GM18951 (cell line): ENCODE measurements around the gene ZBTB12.

Experiments used
- POLR2A ChIP-seq: IDR thresholded peaks from 4 replicates; pipeline ENCODE4 v1.6.1; 2011; ENCODE audit warnings: mild to moderate bottlenecking; ENCODE audit not compliant: insufficient read length, insufficient read depth; ENCODE audit errors: extremely low read depth
- in situ Hi-C: fragments of 300-500 bp; cut with MboI; formaldehyde crosslinking; loops from one replicate; pipeline ENCODE4 v1.12.0; 2022; ENCODE audit warnings: low sequenced_read_pairs, mixed read lengths, inconsistent platforms; ENCODE audit not compliant: unreplicated experiment

Gene ZBTB12, protein sequence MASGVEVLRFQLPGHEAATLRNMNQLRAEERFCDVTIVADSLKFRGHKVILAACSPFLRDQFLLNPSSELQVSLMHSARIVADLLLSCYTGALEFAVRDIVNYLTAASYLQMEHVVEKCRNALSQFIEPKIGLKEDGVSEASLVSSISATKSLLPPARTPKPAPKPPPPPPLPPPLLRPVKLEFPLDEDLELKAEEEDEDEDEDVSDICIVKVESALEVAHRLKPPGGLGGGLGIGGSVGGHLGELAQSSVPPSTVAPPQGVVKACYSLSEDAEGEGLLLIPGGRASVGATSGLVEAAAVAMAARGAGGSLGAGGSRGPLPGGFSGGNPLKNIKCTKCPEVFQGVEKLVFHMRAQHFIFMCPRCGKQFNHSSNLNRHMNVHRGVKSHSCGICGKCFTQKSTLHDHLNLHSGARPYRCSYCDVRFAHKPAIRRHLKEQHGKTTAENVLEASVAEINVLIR

DNA sequence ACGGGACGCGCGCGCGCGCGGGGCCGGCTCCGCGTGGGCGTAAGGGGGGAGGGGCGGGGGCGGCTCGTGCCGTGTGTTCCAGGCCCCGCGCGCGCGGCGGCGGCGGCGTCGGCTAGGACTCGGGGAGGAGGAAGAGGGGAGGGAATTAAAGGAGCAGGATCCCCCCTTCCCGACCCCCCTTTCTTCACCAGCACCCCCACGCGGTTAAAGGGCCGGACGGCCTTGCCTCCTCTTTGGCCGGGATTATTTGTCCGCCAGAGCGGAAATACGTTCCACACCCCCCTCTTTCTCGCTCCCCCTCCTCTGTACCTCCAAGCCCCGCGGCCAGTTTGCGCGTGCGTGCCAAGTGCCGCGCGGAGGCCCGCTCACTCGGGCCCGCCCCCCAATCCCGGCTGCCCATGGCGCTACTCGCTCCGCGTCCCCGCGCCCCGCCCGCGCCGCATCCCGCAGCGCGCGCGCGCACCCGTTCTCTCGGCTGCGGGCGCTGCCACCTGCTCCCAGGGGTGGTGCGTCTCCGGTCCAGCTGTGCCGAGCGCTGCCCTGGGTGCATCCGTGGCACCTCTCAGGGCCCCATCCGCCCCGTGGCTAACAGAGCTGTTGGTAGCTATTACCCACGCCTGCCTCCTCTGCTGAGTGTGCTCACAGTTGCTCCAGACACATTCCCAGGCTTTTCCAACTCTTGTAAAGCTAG is at the start of gene ZBTB12:
ZBTB12 (minus strand) TSS at position 134 of the 691 bp plus-strand sequence. CDS start 781 bp downstream, outside the sequence.
- in situ Hi-C loops: no loop called here
- TF ChIP-seq POLR2A: peak; percentile 59

DNA sequence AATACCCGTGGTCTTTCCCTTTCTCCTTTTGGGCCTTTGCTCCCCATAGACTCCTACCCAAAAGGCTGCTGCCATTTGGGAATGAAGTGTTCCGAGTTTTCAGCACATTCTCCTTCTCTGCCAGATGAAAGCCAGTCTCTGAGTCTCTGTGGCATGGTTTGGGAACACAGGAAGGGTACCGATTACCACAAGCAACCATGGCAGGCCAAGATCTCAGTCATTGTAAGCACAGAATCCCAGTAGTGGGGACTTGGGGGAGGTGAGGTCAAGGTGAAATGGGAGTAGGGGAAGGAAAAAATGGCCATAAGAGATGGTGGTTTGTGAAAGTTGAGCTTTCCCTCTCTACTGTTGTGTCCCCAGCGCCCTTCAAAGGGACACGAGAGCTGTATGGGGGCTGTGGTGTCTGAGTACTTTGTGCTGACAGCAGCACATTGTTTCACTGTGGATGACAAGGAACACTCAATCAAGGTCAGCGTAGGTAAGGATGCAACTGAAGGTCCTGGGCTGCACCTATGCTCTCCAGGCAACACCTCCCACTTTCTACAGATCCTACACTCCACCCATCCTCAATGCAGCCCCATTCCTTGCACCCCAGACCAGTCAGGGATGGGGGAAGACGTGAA is 48.2 kb upstream of the ZBTB12 start:
- in situ Hi-C loops: no loop called here
- TF ChIP-seq POLR2A: no peak

DNA sequence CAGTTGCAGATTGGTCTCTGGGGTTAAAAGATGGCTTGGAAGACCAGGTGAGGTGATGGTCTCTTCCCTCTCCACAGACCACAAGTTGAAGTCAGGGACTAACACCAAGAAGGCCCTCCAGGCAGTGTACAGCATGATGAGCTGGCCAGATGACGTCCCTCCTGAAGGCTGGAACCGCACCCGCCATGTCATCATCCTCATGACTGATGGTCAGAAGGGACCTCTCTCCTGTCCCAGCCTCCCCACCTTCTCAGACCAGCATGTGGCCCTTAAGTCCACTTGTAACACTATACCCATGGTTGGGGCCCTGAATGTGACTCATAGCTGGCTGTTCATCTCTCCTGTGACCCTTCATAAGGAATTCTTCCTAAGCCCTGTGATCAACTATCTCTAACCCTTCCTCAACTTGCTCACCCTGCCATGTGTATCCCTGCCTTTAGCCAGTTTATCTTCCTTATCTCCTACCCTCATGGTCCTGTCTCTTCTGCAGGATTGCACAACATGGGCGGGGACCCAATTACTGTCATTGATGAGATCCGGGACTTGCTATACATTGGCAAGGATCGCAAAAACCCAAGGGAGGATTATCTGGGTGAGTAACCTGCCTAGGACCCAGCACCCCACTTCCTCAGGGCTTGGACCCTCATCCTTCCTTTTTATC is 47.0 kb upstream of the ZBTB12 start:
- TF ChIP-seq POLR2A: no peak
- in situ Hi-C loops: no loop called here

DNA sequence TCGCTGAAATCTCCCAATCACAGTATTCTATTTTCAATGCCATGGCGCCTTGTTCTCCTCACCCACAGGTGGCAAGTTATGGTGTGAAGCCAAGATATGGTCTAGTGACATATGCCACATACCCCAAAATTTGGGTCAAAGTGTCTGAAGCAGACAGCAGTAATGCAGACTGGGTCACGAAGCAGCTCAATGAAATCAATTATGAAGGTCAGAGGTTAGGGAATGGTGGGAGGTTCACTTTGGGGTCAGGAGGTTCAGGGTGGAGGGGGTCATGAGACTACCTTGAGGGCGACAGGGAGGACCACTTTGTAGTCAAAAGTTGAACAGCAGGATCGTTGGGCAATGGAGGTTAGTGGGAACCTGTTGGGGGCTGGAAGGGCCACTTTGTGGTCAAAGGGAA is 46.4 kb upstream of the ZBTB12 start:
- in situ Hi-C loops: no loop called here

DNA sequence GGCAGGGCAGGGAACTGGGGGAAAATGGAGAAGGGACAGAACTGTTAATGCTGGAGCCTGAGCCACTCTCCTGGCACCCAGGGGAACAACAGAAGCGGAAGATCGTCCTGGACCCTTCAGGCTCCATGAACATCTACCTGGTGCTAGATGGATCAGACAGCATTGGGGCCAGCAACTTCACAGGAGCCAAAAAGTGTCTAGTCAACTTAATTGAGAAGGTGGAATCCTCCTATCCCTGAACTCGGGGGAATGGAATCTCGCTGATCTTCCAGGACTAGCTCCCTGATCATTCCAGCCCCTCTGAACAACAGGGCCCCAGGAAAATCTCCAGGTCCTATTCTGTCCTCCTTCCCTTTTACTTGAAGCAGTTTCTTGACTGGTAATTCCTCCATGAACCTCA is 46.0 kb upstream of the ZBTB12 start:
- no peak for TF ChIP-seq POLR2A
- in situ Hi-C loops: no loop called here

More for the DNA sequence above, 46.4 kb upstream of the ZBTB12 start:
- no peak for TF ChIP-seq POLR2A

DNA sequence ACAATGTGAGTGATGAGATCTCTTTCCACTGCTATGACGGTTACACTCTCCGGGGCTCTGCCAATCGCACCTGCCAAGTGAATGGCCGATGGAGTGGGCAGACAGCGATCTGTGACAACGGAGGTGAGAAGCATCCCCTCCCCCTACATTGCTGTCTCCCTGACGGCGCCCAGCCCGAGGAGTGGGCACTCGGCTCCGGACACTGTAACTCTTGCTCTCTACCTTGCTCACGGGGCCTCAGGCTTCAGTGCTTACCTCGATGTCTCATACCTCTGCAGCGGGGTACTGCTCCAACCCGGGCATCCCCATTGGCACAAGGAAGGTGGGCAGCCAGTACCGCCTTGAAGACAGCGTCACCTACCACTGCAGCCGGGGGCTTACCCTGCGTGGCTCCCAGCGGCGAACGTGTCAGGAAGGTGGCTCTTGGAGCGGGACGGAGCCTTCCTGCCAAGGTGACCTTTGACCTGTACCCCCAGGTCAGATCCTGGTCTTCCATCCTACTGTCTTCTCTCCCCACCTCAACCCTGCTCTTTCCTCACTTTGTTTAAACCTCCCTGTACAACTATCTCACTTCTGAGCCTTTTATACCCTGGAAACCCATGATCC is 45.3 kb upstream of the ZBTB12 start:
- TF ChIP-seq POLR2A: no peak
- in situ Hi-C loops: no loop called here

DNA sequence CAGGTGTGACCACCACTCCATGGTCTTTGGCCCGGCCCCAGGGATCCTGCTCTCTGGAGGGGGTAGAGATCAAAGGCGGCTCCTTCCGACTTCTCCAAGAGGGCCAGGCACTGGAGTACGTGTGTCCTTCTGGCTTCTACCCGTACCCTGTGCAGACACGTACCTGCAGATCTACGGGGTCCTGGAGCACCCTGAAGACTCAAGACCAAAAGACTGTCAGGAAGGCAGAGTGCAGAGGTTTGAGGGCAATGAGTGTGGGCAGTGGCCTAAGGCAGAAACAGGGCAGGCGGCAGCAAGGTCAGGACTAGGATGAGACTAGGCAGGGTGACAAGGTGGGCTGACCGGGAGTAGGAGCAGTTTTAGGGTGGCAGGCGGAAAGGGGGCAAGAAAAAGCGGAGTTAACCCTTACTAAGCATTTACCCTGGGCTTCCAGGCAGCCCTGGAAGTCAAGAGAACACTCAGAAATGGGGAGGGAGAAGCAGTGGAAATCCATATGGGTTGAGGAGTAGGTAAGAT is 44.5 kb upstream of the ZBTB12 start:
- in situ Hi-C loops: no loop called here
- TF ChIP-seq POLR2A: no peak

DNA sequence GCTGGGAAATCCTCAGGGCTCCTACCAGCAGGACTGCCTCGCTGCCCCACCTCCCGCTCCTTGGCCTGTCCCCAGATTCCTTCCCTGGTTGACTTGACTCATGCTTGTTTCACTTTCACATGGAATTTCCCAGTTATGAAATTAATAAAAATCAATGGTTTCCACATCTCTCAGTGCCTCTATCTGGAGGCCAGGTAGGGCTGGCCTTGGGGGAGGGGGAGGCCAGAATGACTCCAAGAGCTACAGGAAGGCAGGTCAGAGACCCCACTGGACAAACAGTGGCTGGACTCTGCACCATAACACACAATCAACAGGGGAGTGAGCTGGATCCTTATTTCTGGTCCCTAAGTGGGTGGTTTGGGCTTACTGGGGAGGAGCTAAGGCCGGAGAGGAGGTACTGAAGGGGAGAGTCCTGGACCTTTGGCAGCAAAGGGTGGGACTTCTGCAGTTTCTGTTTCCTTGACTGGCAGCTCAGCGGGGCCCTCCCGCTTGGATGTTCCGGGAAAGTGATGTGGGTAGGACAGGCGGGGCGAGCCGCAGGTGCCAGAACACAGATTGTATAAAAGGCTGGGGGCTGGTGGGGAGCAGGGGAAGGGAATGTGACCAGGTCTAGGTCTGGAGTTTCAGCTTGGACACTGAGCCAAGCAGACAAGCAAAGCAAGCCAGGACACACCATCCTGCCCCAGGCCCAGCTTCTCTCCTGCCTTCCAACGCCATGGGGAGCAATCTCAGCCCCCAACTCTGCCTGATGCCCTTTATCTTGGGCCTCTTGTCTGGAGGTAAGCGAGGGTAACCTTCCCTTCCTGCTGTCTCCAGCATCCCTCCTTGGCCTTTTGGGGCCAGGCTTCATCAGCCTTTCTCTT is 43.9 kb upstream of the ZBTB12 start, which contains the start of gene CFB:
CFB (plus strand) TSS at position 589 of the 863 bp plus-strand sequence; CDS start at position 716, 127 bp downstream.
- no peak for TF ChIP-seq POLR2A
- in situ Hi-C loops: no loop called here

DNA sequence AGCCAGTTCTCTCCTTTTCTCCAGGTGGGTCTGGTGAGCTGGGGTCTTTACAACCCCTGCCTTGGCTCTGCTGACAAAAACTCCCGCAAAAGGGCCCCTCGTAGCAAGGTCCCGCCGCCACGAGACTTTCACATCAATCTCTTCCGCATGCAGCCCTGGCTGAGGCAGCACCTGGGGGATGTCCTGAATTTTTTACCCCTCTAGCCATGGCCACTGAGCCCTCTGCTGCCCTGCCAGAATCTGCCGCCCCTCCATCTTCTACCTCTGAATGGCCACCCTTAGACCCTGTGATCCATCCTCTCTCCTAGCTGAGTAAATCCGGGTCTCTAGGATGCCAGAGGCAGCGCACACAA is 43.2 kb upstream of the ZBTB12 start:
- TF ChIP-seq POLR2A: no peak
- in situ Hi-C loops: no loop called here

DNA sequence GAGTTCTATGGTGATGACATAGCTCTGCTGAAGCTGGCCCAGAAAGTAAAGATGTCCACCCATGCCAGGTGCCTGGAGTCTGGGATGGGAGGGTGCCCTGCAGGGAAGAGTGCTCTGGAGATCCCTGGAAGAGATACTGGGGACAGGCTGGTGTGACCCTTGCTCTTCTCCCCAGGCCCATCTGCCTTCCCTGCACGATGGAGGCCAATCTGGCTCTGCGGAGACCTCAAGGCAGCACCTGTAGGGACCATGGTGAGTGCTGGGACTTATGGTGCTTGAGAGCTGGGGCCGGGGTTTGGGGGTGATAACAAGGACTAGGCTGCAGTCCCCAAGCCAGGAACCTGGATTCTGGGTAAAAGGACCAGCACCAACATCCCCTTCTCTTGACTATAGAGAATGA is 41.9 kb upstream of the ZBTB12 start:
- in situ Hi-C loops: no loop called here
- TF ChIP-seq POLR2A: no peak

DNA sequence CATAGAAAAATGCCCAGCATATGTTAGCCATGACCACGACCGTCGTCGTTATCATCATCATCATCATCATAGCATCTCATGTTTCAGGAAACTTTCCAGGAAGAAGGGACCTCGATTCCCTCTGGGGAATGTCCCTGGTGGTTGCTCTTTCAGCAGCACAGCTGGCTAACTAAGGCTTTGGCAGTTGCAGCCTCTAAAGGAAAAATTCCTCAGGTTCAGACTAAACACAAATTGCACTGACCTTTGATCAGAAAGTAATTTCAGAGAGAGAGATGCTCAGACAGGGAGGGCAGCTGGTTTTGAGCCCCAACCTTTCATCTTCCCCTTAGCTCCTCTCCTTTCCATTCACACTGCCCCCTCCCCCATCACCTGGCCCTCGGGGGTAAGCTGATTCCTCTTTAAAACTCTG is 38.4 kb upstream of the ZBTB12 start:
- no peak for TF ChIP-seq POLR2A
- in situ Hi-C loops: no loop called here

DNA sequence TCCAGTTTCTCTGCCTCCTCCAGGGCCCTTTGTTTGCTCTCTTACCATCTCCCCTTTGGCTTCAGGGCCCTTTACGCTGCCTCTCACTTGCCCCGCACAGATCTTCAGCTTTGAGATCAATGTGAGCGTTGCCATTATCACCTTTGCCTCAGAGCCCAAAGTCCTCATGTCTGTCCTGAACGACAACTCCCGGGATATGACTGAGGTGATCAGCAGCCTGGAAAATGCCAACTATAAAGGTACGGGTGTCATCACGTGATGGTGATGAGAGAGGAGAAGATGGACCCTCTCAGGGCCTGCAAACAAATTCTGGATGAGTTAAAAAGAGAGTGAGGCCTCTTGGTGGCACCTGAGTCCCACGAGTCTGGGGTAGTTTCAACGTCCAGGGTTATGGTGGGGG is 33.9 kb upstream of the ZBTB12 start:
- no peak for TF ChIP-seq POLR2A
- in situ Hi-C loops: no loop called here
